GM18858 (cell line): Measurements from ENCODE around the gene RNF214.
A peak's percentile ranks its signal among the peaks of the same experiment; 100 is the strongest.
"Not testable (repeated sequence)": the region's sequence is repeated elsewhere in the genome, so short reads cannot be mapped to it uniquely, and the experiment has no call there.

Source experiments
- ATAC-seq: cut with Tn5 transposase; IDR thresholded peaks from one replicate; pipeline ENCODE4 v1.9.1; 2021; ENCODE audit not compliant: unreplicated experiment

The RNF214 gene

GRCh38 chr11:117229931-117230285 lies 2.6 kb upstream of the RNF214 start:
- ATAC-seq = no peak

DNA sequence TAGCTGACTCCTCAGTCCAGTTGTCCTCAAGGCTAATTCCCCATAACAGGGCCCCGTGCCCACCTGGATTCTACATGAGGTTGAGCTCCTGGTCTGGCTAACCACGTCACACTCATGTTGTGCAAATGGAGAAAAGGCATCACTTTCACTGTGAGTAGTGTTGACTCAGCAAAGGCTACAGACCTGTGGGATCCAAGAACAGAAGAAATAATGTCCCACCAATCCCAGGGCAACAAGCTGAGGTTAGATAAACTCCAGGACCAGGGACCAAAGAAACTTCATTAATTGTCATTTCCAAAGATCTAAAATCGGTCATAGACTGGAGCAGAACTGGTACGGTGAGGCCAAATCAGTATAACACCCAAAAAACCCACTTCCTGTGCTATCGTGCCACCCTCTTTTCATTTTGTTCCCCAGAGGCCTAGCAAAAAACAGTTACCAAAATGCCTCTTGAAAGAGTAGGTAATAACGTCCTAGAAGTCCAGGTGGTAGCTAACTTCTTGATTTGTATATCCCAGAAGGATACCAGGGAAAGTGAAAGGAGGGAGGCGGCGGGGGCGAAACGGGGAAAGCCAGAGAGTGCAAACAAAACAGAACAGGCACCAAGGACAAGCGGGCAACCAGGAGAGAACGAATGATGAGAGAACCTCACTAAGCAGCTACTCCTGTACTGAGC lies 2.0 kb upstream of the RNF214 start:
- ATAC-seq = peak; percentile 34

DNA sequence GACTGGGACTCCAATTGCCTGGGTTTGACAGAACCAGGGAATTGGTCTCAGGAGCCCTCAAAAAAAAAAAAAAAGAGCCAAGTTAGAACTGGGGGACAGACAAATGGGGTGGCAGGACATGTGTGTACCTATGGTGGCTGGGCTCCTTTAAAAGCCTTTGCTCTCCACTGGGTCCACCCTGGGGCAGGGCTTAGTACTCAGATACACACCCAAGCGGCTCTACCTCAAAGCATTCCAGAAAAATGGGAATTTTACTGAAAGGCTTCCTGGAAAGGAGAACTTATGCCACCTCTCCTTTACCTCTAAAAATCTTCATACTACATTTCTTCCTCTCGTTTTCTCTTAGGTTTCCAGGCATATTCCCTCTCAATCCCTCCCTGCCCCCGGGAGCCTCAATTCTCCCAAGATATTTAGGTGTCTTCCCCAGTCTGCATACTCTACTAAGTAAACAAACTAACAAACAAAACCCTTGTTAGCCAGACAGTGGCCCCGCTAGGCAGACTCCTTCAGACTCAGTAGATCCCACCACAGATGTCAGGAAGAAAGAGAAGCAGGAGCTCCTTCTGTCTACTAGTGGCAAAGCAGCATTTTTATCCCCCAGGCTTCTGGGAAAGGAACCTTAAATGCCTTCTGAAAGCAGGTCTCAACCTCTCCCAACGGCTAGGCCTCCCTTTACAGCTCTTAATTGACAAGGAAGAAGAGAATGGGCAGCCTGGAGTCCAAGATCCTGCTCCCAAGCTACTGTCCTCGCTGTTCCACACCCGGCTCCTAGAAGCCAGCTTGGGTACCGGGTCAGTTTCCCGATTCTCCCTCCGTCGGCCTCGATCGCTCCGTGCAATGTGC lies 1.3 kb upstream of the RNF214 start:
- no peak for ATAC-seq

DNA sequence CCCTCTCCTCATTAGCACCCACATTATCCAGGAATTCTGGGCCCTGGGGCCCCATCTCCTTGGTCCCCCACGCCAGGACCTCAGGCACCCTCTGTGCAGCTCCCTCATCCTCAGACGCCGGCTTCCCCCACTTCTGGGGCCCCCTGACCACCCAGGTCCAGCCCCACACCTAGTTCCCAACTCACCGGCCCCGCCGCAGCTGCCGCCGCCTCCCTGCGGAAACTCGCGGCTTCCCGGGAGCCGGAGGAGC lies 704 bp upstream of the RNF214 start, which contains the start of gene PCSK7:
PCSK7 (minus strand) TSS at position 232 of the 250 bp plus-strand sequence. CDS start 2,229 bp downstream, outside the sequence.
- no peak for ATAC-seq

DNA sequence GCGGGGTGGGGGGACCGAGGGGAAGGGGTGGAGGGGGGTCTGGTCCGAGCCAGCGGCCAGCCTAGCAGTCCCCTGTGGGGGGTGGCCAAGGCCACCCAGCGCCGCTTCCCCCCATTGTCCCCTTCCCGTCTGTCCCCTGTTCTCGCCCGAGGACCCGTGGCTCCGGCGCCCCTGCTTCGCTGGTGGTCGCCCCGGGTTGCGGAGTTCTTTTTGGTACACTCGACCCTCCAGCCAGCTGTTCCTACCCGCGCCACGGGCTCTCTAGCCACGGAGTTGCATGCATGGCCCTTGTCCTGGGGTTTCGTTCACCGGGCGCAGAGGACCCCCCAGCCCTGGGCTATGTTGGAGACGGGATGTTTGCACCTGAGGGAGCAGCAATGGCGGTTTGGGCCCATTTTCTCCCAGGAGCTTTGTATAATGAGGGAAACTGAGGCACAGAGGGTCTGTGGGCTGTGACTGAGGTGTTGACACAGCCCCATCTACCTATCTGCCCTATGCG lies 489 bp downstream of the RNF214 start:
- ATAC-seq = no peak

DNA sequence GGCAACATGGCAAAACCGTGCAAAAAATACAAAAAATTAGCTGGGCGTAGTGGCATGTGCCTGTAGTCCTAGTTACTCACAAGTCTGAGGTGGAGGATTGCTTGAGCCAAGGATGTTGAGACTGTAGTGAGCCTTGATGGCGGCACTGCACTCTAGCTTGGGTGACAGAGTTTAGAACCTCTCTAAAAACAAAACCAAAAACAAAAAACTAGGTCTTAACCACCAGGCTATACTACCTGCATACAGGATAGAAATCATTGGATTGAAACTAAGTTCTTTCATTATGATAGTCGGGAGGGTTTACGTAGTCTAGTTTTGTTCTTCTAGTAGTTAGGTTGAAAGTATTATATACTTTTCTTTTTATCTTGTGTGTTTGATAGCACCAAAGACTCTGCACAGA lies 5.8 kb downstream of the RNF214 start:
- no peak for ATAC-seq

GRCh38 chr11:117239295-117239694 lies 6.8 kb downstream of the RNF214 start:
- ATAC-seq = no peak

GRCh38 chr11:117248341-117248740 lies 15.9 kb downstream of the RNF214 start:
- ATAC-seq = no peak

DNA sequence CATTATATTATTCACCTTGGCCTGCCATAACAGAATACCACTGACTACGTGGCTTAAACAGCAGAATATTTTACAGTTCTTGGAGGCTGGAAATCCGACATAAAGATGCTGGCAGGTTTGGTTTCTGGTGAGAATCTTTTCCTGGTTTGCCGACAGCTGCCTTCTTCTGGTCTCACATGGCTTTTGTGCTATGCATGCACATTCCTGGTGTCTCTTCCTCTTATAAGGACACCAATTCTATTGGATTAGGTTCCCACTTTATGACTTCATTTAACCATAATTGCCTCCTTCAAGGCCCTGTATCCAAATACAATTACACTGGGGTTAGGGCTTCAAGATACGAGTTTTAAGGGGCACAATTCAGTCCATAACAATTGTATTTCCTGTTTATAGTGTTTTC lies 17.1 kb downstream of the RNF214 start:
- ATAC-seq = no peak

GRCh38 chr11:117251506-117251905 lies 19.0 kb downstream of the RNF214 start:
- ATAC-seq = no peak

DNA sequence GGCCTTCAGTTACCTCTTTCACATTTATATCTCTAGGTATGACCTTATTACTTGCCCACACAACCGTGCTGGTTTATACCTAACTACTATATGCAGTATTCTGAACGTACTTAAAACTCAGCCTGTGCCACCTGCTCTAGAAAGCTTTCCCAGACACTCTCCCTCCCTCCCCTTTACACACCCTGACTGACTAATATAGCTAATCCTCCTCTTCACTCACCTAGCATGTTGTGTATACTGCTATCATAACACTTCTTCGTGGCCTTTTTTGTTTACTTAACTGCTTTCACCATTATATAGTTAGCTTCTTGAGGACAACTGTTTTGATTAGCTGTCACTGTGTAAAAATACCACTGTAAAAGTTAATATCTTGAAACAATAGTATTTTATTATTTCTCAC lies 23.5 kb downstream of the RNF214 start:
- no peak for ATAC-seq

DNA sequence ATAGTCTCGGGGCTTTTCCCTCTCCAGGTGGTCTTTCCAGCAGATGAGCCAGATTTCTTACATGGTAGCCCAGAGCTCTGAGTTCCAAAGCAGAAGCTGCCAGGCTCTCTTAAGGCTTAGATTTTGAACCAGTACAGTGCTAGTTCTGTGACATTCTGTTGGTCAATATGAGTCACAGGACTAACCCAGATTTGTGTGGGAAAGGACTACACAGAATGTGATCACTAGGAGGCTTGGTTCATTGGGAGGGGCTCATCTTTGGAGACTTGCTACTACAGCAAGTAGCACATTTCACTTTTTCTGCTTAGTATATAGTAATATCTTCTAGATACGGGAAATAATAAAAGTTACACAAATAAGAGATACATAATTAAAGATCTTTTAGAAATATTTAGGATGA lies 24.1 kb downstream of the RNF214 start:
- ATAC-seq = no peak

DNA sequence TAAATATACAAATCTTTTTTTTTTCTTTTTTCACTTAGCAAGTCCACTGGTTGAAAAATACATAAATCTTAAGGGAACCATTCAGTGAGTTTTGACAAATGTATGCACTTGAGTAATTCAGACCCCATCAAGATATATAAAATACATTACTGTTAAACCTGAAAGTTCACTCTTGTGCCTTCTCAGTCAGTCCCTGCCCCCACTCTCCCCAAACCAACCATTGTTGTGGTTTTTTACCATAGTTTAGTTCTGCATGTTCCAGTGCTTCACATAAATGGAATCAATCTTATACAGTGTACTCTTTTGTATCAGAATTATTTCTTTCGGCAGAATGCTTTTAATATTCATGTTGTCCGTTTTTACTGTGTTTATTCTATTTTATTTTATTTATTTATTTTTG lies 26.1 kb downstream of the RNF214 start:
- no peak for ATAC-seq

- ATAC-seq = no peak
Measured at GRCh38 chr11:117259417-117259816, 26.9 kb downstream of the RNF214 start.

DNA sequence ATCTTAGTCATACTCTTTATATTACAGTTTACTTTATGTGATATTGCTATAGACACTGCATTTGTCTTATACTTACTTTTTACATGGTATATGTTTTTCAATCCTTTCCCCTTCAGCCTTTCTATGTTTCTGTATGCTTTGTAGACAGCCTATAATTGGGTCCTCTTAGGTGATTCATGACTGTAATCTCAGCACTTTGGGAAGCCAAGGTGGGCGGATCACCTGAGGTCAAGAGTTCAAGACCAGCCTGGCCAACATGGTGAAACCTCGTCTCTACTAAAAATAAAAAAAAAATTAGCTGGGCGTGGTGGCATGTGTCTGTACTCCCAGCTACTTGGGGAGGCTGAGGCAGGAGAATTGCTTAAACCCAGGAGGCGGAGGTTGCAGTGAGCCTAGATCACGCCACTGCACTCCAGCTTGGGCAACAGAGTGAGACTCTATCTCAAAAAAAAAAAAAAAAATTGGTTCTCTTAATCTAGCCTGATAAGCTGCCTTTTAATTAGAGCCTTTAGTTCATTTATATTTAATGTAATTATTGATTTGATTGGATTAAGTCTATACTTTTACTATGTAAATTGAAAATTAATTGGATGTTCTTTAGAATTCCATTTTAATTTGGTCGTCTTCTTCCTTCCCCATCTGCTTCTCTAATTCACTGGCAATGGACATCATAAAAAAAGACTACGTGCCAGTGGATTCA lies 32.3 kb downstream of the RNF214 start:
- ATAC-seq = not testable (repeated sequence)

- ATAC-seq = no peak
Measured at GRCh38 chr11:117265745-117266144, 33.3 kb downstream of the RNF214 start.

GRCh38 chr11:117269856-117270255 lies 37.4 kb downstream of the RNF214 start:
- no peak for ATAC-seq

GRCh38 chr11:117271208-117271607 lies 38.7 kb downstream of the RNF214 start:
- no peak for ATAC-seq

- ATAC-seq = not testable (repeated sequence)
Measured at GRCh38 chr11:117272175-117272574, 39.7 kb downstream of the RNF214 start.

DNA sequence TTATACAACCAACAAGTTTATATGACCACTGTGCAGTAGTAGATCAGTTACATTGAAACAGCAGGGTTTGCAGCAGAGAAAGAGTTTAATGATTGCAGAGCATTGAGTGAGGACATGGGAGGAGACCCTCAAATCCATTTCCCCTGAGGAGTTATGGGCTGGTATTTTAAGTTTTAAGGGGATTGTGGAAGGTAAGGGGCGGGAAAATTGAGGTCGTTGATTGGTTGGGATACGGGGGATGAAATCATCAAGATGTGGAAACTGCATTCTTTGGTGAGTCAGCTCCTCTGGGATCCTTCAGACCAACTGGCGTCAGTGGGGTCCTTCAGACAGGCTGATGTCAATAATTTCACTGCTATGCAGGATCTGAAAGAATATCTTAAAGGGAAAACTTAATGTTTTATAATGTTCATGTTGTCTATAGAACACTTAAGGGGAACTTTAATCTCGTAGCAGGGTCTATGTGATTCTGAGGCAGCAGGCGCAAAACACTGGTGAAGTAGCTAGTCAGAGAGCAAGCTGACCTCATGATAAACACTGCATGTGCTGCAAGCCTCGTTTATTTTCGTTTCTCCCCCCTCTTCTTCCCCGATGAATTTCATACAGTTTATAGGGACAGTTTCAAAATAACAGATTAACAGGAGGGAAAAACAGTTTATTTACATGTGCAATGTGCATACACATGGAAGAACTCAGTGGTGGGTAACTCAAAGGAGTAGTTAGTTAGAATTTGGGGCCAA lies 41.2 kb downstream of the RNF214 start:
- no peak for ATAC-seq

DNA sequence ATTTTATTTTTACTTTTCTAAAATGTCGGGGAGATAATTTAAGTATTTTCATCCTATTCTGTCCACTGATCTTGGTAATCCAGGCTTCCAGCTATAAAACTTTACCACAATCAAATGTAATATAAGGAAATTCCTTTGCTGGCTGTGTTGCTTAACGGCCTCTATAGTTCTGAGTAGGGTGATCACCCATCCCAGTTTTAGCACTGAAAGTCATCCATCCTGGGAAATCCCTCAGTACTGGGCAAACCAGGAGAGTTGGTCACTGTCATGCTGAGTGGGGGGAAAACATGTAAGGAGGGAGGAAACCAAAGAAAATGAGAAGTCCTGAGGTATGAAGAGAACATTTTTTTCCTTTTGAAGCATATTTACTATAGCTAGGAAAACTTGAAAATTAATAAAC lies 45.9 kb downstream of the RNF214 start:
- no peak for ATAC-seq
